ENCODE data around the gene PRKN. TPM values are rescaled to one million over a fixed set of nuclear protein-coding genes. Genes with fewer than 3 reads are reported as not detected.

The PRKN gene
- total RNA-seq = 1 to 10 TPM; 8.3 to 8.4 TPM
- total RNA-seq = 0.93 to 3.5 reads per million in 2 donors

DNA sequence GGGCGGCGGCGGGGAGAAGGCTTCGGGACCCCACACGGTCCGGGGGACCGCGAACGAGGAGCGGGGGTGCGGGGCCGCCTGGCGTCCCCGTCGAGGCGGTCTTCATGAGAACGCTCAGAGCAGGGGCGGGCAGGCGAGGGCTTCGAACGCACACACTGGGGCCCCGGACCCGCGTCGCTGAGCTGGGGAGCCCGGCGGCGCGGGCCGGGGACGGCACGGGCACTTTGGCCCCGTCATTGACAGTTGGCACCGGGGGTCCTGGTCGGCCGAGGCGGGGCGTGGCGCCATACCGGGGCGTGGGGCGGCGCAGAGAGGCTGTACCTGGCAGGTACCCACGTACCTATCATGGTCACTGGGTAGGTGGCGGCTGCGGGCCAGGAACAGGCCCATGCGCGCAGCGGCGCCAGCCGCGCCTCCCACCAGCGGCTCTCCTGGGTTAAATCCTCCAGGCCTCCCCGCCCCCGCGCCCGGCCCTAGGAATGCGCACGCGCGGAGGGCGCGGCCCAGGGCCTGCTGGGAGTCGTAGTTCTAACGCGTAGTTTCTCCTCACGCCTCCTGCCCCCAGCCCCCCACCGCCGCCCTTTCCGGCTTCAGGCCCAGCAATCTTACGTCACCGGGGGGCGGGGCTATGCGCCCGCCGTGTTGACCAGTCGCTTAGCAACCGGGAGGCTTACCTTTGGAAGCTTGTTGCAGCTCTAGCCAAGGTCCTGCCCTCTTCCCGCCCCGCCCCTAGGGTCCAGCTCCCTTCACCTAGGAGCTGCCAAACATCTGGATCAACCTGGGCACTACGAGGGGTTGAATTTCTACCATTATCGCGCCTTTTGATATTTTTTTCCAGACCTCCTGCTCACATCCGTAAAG, at the start of gene PRKN, which contains the start of gene PACRG:
Gene PRKN (minus strand): TSS at position 445 of the 861 bp plus-strand sequence.
Gene PACRG (plus strand): TSS at position 653 of the 861 bp plus-strand sequence.
- Mint-ChIP-seq H3K4me3 (peak within 1 kb of the TSS; percentile 97), H3K27ac (peak within 1 kb of the TSS; percentile 94), H3K4me1 (peaks cover 12% of the 10 kb centered on the region), H3K27me3 (no peaks in the 10 kb centered on the region), H3K36me3 (ENCODE audit: low read depth) (no peaks in the 10 kb centered on the region)
- H3K9me3 ChIP-seq (ENCODE audit: control insufficient read depth, low read length, poor library complexity, severe bottlenecking) = no peaks in the 10 kb centered on the region
- DNase-seq (peak; percentile 89 to 99 (median 97)), ATAC-seq (peak; percentile 94)

GRCh38 chr6:162777091-162777490, 49.5 kb upstream of the PRKN start:
- ATAC-seq (no peak), DNase-seq (no peak)
- Mint-ChIP-seq H3K4me1 (no peaks in the 10 kb centered on the region), H3K4me3 (no peak overlapping the region), H3K27ac (no peak overlapping the region), H3K36me3 (ENCODE audit: low read depth) (peaks cover 4% of the 10 kb centered on the region), H3K27me3 (no peaks in the 10 kb centered on the region)
- H3K9me3 ChIP-seq (ENCODE audit: control insufficient read depth, low read length, poor library complexity, severe bottlenecking) = no peaks in the 10 kb centered on the region

DNA sequence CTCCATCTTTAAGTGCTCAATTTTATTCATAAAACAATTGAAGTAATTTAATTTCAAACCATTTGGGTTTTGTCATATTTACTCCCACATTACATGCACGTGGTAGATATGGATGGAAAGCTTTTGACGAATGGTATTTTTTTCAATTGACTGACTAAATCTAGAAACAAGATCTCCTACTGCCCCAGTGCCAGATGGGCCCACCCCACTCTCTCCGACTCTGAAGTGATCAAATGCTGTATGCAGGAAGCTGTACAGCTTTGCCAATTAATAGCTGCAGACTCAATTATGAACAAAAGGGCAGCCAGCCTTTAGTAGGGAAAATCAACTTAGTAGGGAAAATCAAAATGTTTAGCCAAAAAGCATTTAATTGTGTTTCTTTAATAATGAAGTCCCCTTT, 46.4 kb upstream of the PRKN start:
- Mint-ChIP-seq H3K36me3 (ENCODE audit: low read depth) (peaks cover 5% of the 10 kb centered on the region), H3K4me3 (no peak overlapping the region), H3K27me3 (no peaks in the 10 kb centered on the region), H3K4me1 (no peaks in the 10 kb centered on the region), H3K27ac (no peak overlapping the region)
- DNase-seq (no peak), ATAC-seq (no peak)
- H3K9me3 ChIP-seq (ENCODE audit: control insufficient read depth, low read length, poor library complexity, severe bottlenecking) = no peaks in the 10 kb centered on the region

DNA sequence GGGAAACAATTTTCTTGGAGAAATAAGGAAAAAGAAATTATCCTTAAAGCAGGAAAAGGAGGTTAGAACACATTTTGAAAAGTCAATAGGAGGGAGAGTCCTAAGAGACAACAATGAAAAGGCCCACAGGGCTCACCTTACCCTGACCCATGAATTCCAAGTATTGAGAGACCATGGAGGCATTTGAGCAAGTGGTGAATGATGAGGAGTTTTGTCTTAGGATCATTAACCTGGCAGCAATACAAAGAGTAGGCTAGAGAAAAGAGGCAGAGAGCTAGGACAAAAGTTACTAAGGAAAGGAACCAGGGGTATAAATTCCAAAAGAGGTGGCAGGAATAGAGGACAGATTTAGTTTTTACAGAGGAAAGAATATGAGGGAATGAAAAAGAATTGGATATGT, 44.9 kb upstream of the PRKN start:
- Mint-ChIP-seq H3K27me3 (no peaks in the 10 kb centered on the region), H3K27ac (no peak overlapping the region), H3K36me3 (ENCODE audit: low read depth) (peaks cover 4% of the 10 kb centered on the region), H3K4me1 (peaks cover 3% of the 10 kb centered on the region), H3K4me3 (no peak overlapping the region)
- no peak for DNase-seq
- no peak for ATAC-seq
- no peaks in the 10 kb centered on the region for H3K9me3 ChIP-seq (ENCODE audit: control insufficient read depth, low read length, poor library complexity, severe bottlenecking)

DNA sequence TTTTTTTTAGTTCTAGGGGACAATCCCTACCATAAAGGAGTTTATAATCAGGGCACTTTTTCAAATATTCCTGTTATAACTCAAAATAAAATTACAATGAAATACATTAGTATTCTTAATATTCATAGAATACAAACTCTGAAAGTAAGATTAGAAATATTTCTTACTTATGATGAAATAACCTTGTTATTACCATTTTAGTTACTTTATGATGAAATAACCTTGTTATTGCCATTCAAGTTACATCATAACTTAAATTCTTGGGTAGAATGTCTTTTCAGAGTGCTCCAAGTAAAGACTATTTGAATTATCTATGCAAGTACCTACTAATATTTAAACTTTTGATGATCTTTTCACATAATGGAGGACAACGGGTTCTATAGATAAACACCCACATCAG, 43.4 kb upstream of the PRKN start:
- no peak for ATAC-seq
- no peak overlapping the region for H3K4me3 Mint-ChIP-seq
- peaks cover 4% of the 10 kb centered on the region for H3K36me3 Mint-ChIP-seq (ENCODE audit: low read depth)
- no peak overlapping the region for H3K27ac Mint-ChIP-seq
- no peaks in the 10 kb centered on the region for H3K9me3 ChIP-seq (ENCODE audit: control insufficient read depth, low read length, poor library complexity, severe bottlenecking)
- DNase-seq = no peak
- H3K27me3 Mint-ChIP-seq = no peaks in the 10 kb centered on the region
- H3K4me1 Mint-ChIP-seq = peaks cover 3% of the 10 kb centered on the region

GRCh38 chr6:162770136-162770535, 42.6 kb upstream of the PRKN start:
- H3K9me3 ChIP-seq (ENCODE audit: control insufficient read depth, low read length, poor library complexity, severe bottlenecking) = no peaks in the 10 kb centered on the region
- Mint-ChIP-seq H3K36me3 (ENCODE audit: low read depth) (peaks cover 4% of the 10 kb centered on the region), H3K27ac (no peak overlapping the region), H3K4me3 (no peak overlapping the region), H3K4me1 (peaks cover 3% of the 10 kb centered on the region), H3K27me3 (no peaks in the 10 kb centered on the region)
- DNase-seq (no peak), ATAC-seq (no peak)

DNA sequence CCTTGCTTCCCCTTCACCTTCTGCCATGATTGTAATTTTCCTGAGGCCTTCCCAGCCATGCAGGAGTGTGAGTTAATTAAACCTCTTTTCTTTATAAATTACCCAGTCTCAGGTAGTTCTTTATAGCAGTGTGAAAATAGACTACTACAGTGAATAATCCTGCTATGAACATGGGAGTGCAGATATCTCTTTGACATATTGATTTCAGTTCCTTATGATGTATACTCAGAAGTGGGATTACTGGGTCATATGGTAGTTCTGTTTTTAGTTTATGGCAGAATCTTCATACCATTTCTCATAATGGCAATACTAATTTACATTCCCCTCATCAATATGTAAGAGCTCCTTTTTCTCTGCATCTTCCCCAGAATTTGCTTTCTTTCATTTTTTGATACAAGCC, 26.2 kb upstream of the PRKN start:
- no peaks in the 10 kb centered on the region for H3K9me3 ChIP-seq (ENCODE audit: control insufficient read depth, low read length, poor library complexity, severe bottlenecking)
- H3K27ac Mint-ChIP-seq = no peak overlapping the region
- ATAC-seq (no peak), DNase-seq (no peak)
- H3K4me3 Mint-ChIP-seq = no peak overlapping the region
- no peaks in the 10 kb centered on the region for H3K4me1 Mint-ChIP-seq
- H3K36me3 Mint-ChIP-seq (ENCODE audit: low read depth) = no peaks in the 10 kb centered on the region
- peaks cover 4% of the 10 kb centered on the region for H3K27me3 Mint-ChIP-seq

GRCh38 chr6:162751211-162751859, 23.8 kb upstream of the PRKN start:
- no peak for ATAC-seq
- H3K9me3 ChIP-seq (ENCODE audit: control insufficient read depth, low read length, poor library complexity, severe bottlenecking) = no peaks in the 10 kb centered on the region
- Mint-ChIP-seq H3K4me3 (no peak overlapping the region), H3K27me3 (peaks cover 11% of the 10 kb centered on the region), H3K4me1 (no peaks in the 10 kb centered on the region), H3K27ac (no peak overlapping the region), H3K36me3 (ENCODE audit: low read depth) (no peaks in the 10 kb centered on the region)
- no peak for DNase-seq

DNA sequence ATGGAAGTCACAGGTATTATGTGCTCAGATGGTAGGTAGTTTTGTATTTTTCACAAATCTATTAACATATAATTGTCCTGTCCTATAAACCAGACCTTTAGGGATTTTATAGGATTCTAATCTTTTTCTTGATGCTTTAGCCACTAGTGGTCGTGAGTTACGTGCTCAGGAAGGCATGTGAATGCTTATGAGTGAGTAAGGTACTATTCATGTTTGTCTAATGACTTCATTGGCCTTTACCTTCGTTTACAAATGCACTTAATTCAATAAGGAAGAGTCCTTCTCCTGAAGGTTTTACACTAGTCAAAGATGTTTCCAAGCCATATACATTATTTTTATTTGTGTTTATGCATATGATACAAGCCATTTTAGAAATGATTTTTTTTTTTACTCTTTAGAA, 23.2 kb upstream of the PRKN start:
- ATAC-seq (no peak), DNase-seq (no peak)
- Mint-ChIP-seq H3K4me3 (no peak overlapping the region), H3K27me3 (peaks cover 11% of the 10 kb centered on the region), H3K36me3 (ENCODE audit: low read depth) (no peaks in the 10 kb centered on the region), H3K27ac (no peak overlapping the region), H3K4me1 (no peaks in the 10 kb centered on the region)
- no peaks in the 10 kb centered on the region for H3K9me3 ChIP-seq (ENCODE audit: control insufficient read depth, low read length, poor library complexity, severe bottlenecking)

DNA sequence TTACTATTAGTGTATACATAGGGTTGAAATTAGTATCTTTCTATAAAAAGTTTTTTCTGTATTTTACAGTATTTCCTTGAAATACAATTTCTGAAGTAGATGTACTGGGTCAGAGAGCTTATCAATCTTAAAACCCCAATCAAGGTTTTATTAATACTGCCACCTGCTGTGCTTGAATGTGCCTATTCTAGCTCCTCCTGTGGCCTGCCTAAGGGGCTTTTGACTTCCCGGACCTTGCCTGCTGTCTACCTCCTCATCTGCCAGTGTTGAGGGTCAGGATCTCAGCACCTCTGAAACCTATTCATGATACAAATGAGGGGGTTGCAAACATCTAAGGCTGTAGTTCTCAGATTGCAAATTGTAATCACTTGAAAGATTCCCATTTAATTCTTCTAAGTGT, 9.4 kb upstream of the PRKN start:
- no peak overlapping the region for H3K4me3 Mint-ChIP-seq
- H3K27ac Mint-ChIP-seq = no peak overlapping the region
- no peaks in the 10 kb centered on the region for H3K27me3 Mint-ChIP-seq
- no peaks in the 10 kb centered on the region for H3K9me3 ChIP-seq (ENCODE audit: control insufficient read depth, low read length, poor library complexity, severe bottlenecking)
- H3K36me3 Mint-ChIP-seq (ENCODE audit: low read depth) = no peaks in the 10 kb centered on the region
- H3K4me1 Mint-ChIP-seq = peaks cover 3% of the 10 kb centered on the region
- ATAC-seq = no peak
- no peak for DNase-seq

DNA sequence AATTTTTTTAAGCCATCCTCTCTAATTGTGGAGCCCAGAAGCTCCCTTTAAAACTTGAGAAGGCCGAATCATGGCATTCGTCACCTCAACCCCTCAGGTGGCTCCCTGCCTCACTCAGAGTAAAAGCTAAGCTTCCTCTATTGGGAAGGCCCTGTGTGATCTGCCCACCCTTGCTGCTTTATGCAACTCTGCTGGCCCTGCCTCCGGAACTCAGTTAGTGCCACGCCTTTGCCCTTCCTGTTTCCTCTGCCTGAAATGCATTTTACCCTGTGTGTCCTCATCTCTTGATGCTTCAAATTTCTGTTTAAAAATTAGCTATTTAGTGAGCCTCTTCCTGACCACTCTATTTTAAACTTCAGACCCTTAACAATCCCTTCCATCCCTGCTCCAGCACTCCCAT, 5.9 kb upstream of the PRKN start:
- H3K27ac Mint-ChIP-seq = peak overlapping the region; percentile 82

DNA sequence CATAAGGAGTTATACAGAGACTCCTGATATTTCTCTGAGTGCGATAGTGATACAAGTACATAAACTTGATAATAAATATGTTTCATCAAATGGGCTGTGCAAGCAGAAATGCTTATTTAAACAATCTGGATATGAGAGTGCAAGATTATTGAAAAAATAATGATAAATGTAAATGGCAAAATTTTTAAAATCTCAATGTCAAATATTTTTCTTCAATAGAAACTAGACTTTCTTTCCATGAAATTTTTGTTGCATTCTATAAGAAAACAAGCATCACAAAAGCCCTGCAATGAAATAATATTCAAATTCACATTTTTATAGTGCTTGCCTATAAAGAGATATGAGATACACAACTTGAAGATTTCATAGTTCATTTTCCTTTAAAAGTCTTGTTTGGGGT, 2.9 kb upstream of the PRKN start:
- no peaks in the 10 kb centered on the region for H3K27me3 Mint-ChIP-seq
- H3K27ac Mint-ChIP-seq = no peak overlapping the region
- no peaks in the 10 kb centered on the region for H3K9me3 ChIP-seq (ENCODE audit: control insufficient read depth, low read length, poor library complexity, severe bottlenecking)
- H3K36me3 Mint-ChIP-seq (ENCODE audit: low read depth) = no peaks in the 10 kb centered on the region
- ATAC-seq = no peak
- H3K4me1 Mint-ChIP-seq = peaks cover 13% of the 10 kb centered on the region
- no peak for DNase-seq
- no peak overlapping the region for H3K4me3 Mint-ChIP-seq

More for the DNA sequence above, 5.9 kb upstream of the PRKN start:
- H3K4me1 Mint-ChIP-seq = peaks cover 3% of the 10 kb centered on the region
- H3K36me3 Mint-ChIP-seq (ENCODE audit: low read depth) = no peaks in the 10 kb centered on the region
- no peaks in the 10 kb centered on the region for H3K27me3 Mint-ChIP-seq
- peak; percentile 60 for ATAC-seq
- no peak for DNase-seq
- H3K9me3 ChIP-seq (ENCODE audit: control insufficient read depth, low read length, poor library complexity, severe bottlenecking) = no peaks in the 10 kb centered on the region
- H3K4me3 Mint-ChIP-seq = no peak overlapping the region

- Mint-ChIP-seq H3K36me3 (ENCODE audit: low read depth) (no peaks in the 10 kb centered on the region), H3K4me3 (no peak overlapping the region), H3K27me3 (no peaks in the 10 kb centered on the region), H3K4me1 (peaks cover 14% of the 10 kb centered on the region), H3K27ac (peak overlapping the region; percentile 94)
- no peak for ATAC-seq
- H3K9me3 ChIP-seq (ENCODE audit: control insufficient read depth, low read length, poor library complexity, severe bottlenecking) = no peaks in the 10 kb centered on the region
- no peak for DNase-seq
Measured at GRCh38 chr6:162728706-162729105, 1.1 kb upstream of the PRKN start.

Measured in T-helper 17 cell (primary cell).